MCF 10A (cell line): ENCODE results near the gene ANK2. TPM values are rescaled to one million over a fixed set of nuclear protein-coding genes. Genes with fewer than 3 reads are reported as not detected.

Source experiments
- BruUV-seq: library from RNA; stranded (reverse); fragments of 400-500 nt; replicated peaks from 2 replicates; lab custom pipeline; 2021; lab: Mats Ljungman, UMichigan
- CTCF ChIA-PET: fragments of 300-600 bp; sonication (Branson Sonifier 250); formaldehyde crosslinking; extraction: SDS; loops from one replicate; lab custom pipeline; 2021; ENCODE audit warnings: antibody characterized with exemption, inconsistent platforms; lab: Yijun Ruan, JAX
- POLR2A ChIA-PET: fragments of 300-600, 350-650 bp; sonication (Branson Sonifier 250); formaldehyde crosslinking; extraction: SDS; loops from one replicate; lab custom pipeline; 2020; ENCODE audit warnings: antibody characterized with exemption, inconsistent platforms; lab: Yijun Ruan, JAX
- DNase-seq: peaks from one replicate; pipeline ENCODE4 v3.0.0-alpha.2; 2018; ENCODE audit not compliant: unreplicated experiment
- H3K27ac Mint-ChIP-seq: one replicate; pipeline ENCODE4 v1.8.0; 2022; ENCODE audit warnings: mild to moderate bottlenecking, low read depth, mixed read lengths; ENCODE audit not compliant: unreplicated experiment
- H3K27me3 Mint-ChIP-seq: one replicate; pipeline ENCODE4 v1.8.0; 2022; ENCODE audit warnings: mixed read lengths; ENCODE audit not compliant: insufficient read depth, unreplicated experiment
- H3K36me3 Mint-ChIP-seq: one replicate; pipeline ENCODE4 v1.8.0; 2022; ENCODE audit warnings: mild to moderate bottlenecking, moderate library complexity, mixed read lengths; ENCODE audit not compliant: insufficient read depth, unreplicated experiment
- H3K4me1 Mint-ChIP-seq: one replicate; pipeline ENCODE4 v1.8.0; 2022; ENCODE audit warnings: mixed read lengths; ENCODE audit not compliant: insufficient read depth, unreplicated experiment
- H3K4me3 Mint-ChIP-seq: one replicate; pipeline ENCODE4 v1.8.0; 2022; ENCODE audit warnings: mild to moderate bottlenecking, moderate library complexity, mixed read lengths; ENCODE audit not compliant: unreplicated experiment
- H3K9me3 Mint-ChIP-seq: one replicate; pipeline ENCODE4 v1.8.0; 2022; ENCODE audit warnings: mixed read lengths; ENCODE audit not compliant: unreplicated experiment
- CTCF ChIP-seq: fragments of 200-600 bp; IDR thresholded peaks from one replicate; pipeline ENCODE4 v1.8.0; 2022; ENCODE audit warnings: antibody characterized with exemption, mild to moderate bottlenecking; ENCODE audit not compliant: unreplicated experiment
- intact Hi-C: fragments of 100-400 bp; cut with micrococcal nuclease; formaldehyde crosslinking; loops from 2 replicates; pipeline ENCODE4 v1.14.1; 2022
- total RNA-seq: library from RNA; stranded (reverse); gene quantifications from 2 replicates; pipeline ENCODE4 v1.2.3, GENCODE V29; 2022

The ANK2 gene
- total RNA-seq, 1 experiment from 2014 or later: 37.4 TPM

GRCh38 chr4:113020966-113021365 lies 28.5 kb upstream of the ANK2 start:
- Mint-ChIP-seq H3K27me3 (no peaks in the 10 kb centered on the region), H3K36me3 (no peaks in the 10 kb centered on the region), H3K9me3 (no peaks in the 10 kb centered on the region), H3K4me1 (no peaks in the 10 kb centered on the region), H3K4me3 (no peak overlapping the region), H3K27ac (no peak overlapping the region)
- TF ChIP-seq CTCF: no peak
- no peak for DNase-seq
- no TSS peak for BruUV-seq
- intact Hi-C loops: no loop called here
- ChIA-PET CTCF (interaction anchor here (0.9 to 1.1 kb wide), 2 partner anchors 69 to 85 kb away, joined by 4 read pairs; no protein-coding TSS in a partner anchor), POLR2A (interaction anchor here (0.7 kb wide), 1 partner anchor 63 kb away, joined by 3 read pairs; no protein-coding TSS in a partner anchor)

GRCh38 chr4:113024388-113024787 lies 25.1 kb upstream of the ANK2 start:
- Mint-ChIP-seq H3K4me1 (no peaks in the 10 kb centered on the region), H3K4me3 (no peak overlapping the region), H3K9me3 (no peaks in the 10 kb centered on the region), H3K27me3 (no peaks in the 10 kb centered on the region), H3K36me3 (no peaks in the 10 kb centered on the region), H3K27ac (no peak overlapping the region)
- no peak for TF ChIP-seq CTCF
- ChIA-PET POLR2A (interaction anchor here (1.6 kb wide), 1 partner anchor 8 kb away, joined by 5 read pairs; no protein-coding TSS in a partner anchor), CTCF (no interaction called here)
- DNase-seq: no peak
- no TSS peak for BruUV-seq
- intact Hi-C loops: no loop called here

- intact Hi-C loops: no loop called here
- Mint-ChIP-seq H3K9me3 (no peaks in the 10 kb centered on the region), H3K27me3 (no peaks in the 10 kb centered on the region), H3K27ac (no peak overlapping the region), H3K4me1 (no peaks in the 10 kb centered on the region), H3K36me3 (no peaks in the 10 kb centered on the region), H3K4me3 (no peak overlapping the region)
- POLR2A ChIA-PET: interaction anchor here (1.6 kb wide), 1 partner anchor 9 kb away, joined by 5 read pairs; no protein-coding TSS in a partner anchor
- BruUV-seq: no TSS peak
- no peak for DNase-seq
- CTCF ChIA-PET: no interaction called here
- no peak for TF ChIP-seq CTCF
Observed at GRCh38 chr4:113025416-113025815, 24.0 kb upstream of the ANK2 start.

DNA sequence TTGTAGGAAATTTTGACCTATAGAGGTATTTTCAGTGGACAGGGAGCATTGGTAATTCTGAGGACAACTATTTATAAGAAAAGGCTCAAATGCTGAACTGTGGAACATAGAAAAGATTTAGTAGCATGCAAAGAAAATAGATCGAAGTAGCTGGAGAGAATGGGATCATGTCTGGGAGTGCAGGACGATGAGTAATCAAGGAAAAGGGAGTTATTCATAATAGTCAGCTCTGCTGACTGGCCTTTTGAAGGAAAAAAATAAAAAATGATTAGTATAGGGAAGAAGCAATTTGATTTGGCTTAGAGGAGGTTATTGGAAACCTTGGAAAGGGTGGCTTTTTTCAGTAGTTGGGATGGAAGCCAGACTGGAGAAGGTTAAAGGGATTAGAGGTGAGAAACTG lies 22.9 kb upstream of the ANK2 start:
- CTCF ChIA-PET: no interaction called here
- Mint-ChIP-seq H3K36me3 (no peaks in the 10 kb centered on the region), H3K9me3 (no peaks in the 10 kb centered on the region), H3K27me3 (no peaks in the 10 kb centered on the region), H3K4me1 (no peaks in the 10 kb centered on the region), H3K4me3 (no peak overlapping the region), H3K27ac (no peak overlapping the region)
- no TSS peak for BruUV-seq
- intact Hi-C loops: no loop called here
- POLR2A ChIA-PET: no interaction called here
- no peak for TF ChIP-seq CTCF
- no peak for DNase-seq
